Colon (tissue), 2 donors: ENCODE data around the gene BAG1.
A peak's percentile ranks its signal among the peaks of the same experiment; 100 is the strongest.

Experiments used
- FAIRE-seq: peaks from 2 replicates; lab custom pipeline; 2012; peaks lifted over from hg19 to GRCh38; lab: Jason Lieb, UNC
- donor health status: control.
- donor health status: control.

Gene BAG1

GRCh38 chr9:33241298-33241697, 23.2 kb downstream of the BAG1 start:
- FAIRE-seq = no peak

- FAIRE-seq = no peak
Measured at GRCh38 chr9:33239921-33240320, 24.6 kb downstream of the BAG1 start, which contains the start of gene SPINK4. Gene SPINK4 (plus strand): TSS chr9:33240167. CDS start chr9:33240209, 42 bp downstream.

GRCh38 chr9:33236571-33236970, 27.9 kb downstream of the BAG1 start:
- FAIRE-seq = no peak

- no peak for FAIRE-seq
Measured at GRCh38 chr9:33234511-33235467, 29.7 kb downstream of the BAG1 start.

- peak; percentile 5 for FAIRE-seq
Measured at GRCh38 chr9:33233626-33234342, 30.7 kb downstream of the BAG1 start.

- no peak for FAIRE-seq
Measured at GRCh38 chr9:33232815-33233214, 31.7 kb downstream of the BAG1 start.

GRCh38 chr9:33231623-33231942, 32.9 kb downstream of the BAG1 start:
- no peak for FAIRE-seq

- no peak for FAIRE-seq
Measured at GRCh38 chr9:33230756-33231622, 33.5 kb downstream of the BAG1 start.

GRCh38 chr9:33229359-33230114, 35.0 kb downstream of the BAG1 start:
- no peak for FAIRE-seq

- no peak for FAIRE-seq
Measured at GRCh38 chr9:33228606-33229005, 35.9 kb downstream of the BAG1 start.

- FAIRE-seq = no peak
Measured at GRCh38 chr9:33227741-33228140, 36.8 kb downstream of the BAG1 start.

- FAIRE-seq = no peak
Measured at GRCh38 chr9:33227008-33227398, 37.5 kb downstream of the BAG1 start.

- peak; percentile 53 for FAIRE-seq
Measured at GRCh38 chr9:33225319-33226147, 39.0 kb downstream of the BAG1 start.

- FAIRE-seq = no peak
Measured at GRCh38 chr9:33223696-33224095, 40.8 kb downstream of the BAG1 start.

- FAIRE-seq = no peak
Measured at GRCh38 chr9:33222031-33222430, 42.5 kb downstream of the BAG1 start.

GRCh38 chr9:33221568-33221884, 43.0 kb downstream of the BAG1 start:
- no peak for FAIRE-seq

GRCh38 chr9:33220681-33221567, 43.6 kb downstream of the BAG1 start:
- no peak for FAIRE-seq

GRCh38 chr9:33211695-33212393, 52.7 kb downstream of the BAG1 start:
- no peak for FAIRE-seq
